Upper lobe of right lung (tissue), 1 donor: Measurements from ENCODE around the gene DSCAM. TPM values are rescaled to one million over a fixed set of nuclear protein-coding genes. Genes with fewer than 3 reads are reported as not detected.

ENCODE experiments used
- ATAC-seq: fragments of 200-7000 bp; cut with Tn5 transposase; one replicate; pipeline ENCODE4 v1.9.1; 2020; ENCODE audit warnings: mild to moderate bottlenecking, moderate library complexity
- DNase-seq: peaks from one replicate; pipeline ENCODE4 v3.0.0-alpha.2; 2020
- H3K27ac ChIP-seq: fragments of 200-600 bp; one replicate; pipeline ENCODE4 v1.8.0; 2022
- H3K27me3 ChIP-seq: fragments of 200-600 bp; one replicate; pipeline ENCODE4 v1.8.0; 2022; ENCODE audit warnings: mild to moderate bottlenecking
- H3K36me3 ChIP-seq: fragments of 200-600 bp; one replicate; pipeline ENCODE4 v1.8.0; 2022
- H3K4me1 ChIP-seq: fragments of 200-600 bp; one replicate; pipeline ENCODE4 v1.8.0; 2022
- H3K4me3 ChIP-seq: fragments of 200-600 bp; one replicate; pipeline ENCODE4 v1.8.0; 2022; ENCODE audit warnings: mild to moderate bottlenecking
- H3K9me3 ChIP-seq: fragments of 200-600 bp; one replicate; pipeline ENCODE4 v1.8.0; 2022
- intact Hi-C: fragments of 100-400 bp; cut with DNase I; formaldehyde crosslinking; loops from one replicate; pipeline ENCODE4 v1.11.0; 2022
- total RNA-seq: library from RNA; stranded (reverse); fragmentation: NEBNext Ultra II Directional; extraction: Animal tissue kit (Norgen Biotek cat#: 25700); gene quantifications from one replicate; pipeline ENCODE4 v1.2.1, GENCODE V29; 2021
- TF ChIP-seq, protein P1 (sequence below): fragments of 200-600 bp; IDR thresholded peaks from one replicate; pipeline ENCODE4 v1.8.0; 2022; ENCODE audit warnings: antibody characterized with exemption
- donor health status: DM: no; HTN: yes; CAD: no; lungs with severe emphysema.

DSCAM gene
- total RNA-seq, 1 donor from 2014 or later = not detected

DNA sequence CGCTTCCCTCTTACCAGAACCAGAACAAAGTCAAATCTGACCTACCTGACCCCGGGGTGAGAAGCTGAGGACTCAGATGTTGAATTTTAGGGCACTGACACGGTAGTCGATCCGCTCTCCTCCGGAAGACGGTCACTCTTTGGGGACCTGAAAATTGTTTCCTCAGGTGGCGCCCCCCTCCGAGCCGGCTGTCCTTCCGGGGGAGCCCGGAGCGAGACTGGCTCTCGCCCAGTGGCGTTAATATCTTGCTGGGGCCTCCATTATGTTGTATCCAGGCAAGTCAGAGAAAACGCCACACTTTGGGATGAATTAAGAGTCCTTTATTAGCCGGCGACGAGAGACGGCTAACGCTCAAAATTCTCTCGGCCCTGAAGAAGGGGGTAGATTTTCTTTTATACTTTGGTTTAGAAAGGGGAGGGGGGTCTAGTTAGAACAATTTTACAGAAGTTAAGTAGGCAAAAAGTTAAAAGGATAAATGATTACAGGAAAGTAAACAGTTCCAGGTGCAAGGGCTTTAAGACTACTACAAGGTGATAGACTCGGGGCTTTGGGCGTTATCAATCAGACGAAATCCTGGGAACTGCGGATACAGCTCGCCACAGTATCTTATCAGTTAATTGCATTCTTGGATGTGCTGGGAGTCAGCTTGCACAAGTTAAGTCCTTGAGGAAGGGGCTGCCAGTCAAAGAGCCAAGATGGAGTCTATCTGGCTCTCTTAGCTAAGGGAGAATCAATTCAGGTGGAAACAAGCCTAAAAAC, 269.5 kb downstream of the DSCAM start:
- no peak for DNase-seq
- Histone ChIP-seq H3K9me3 (no peaks in the 10 kb centered on the region), H3K36me3 (no peaks in the 10 kb centered on the region), H3K27me3 (no peaks in the 10 kb centered on the region), H3K27ac (no peak overlapping the region), H3K4me1 (no peaks in the 10 kb centered on the region), H3K4me3 (no peak overlapping the region)
- no peak for ATAC-seq
- TF ChIP-seq, protein P1, sequence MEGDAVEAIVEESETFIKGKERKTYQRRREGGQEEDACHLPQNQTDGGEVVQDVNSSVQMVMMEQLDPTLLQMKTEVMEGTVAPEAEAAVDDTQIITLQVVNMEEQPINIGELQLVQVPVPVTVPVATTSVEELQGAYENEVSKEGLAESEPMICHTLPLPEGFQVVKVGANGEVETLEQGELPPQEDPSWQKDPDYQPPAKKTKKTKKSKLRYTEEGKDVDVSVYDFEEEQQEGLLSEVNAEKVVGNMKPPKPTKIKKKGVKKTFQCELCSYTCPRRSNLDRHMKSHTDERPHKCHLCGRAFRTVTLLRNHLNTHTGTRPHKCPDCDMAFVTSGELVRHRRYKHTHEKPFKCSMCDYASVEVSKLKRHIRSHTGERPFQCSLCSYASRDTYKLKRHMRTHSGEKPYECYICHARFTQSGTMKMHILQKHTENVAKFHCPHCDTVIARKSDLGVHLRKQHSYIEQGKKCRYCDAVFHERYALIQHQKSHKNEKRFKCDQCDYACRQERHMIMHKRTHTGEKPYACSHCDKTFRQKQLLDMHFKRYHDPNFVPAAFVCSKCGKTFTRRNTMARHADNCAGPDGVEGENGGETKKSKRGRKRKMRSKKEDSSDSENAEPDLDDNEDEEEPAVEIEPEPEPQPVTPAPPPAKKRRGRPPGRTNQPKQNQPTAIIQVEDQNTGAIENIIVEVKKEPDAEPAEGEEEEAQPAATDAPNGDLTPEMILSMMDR = no peak
- intact Hi-C loops = no loop called here

DNA sequence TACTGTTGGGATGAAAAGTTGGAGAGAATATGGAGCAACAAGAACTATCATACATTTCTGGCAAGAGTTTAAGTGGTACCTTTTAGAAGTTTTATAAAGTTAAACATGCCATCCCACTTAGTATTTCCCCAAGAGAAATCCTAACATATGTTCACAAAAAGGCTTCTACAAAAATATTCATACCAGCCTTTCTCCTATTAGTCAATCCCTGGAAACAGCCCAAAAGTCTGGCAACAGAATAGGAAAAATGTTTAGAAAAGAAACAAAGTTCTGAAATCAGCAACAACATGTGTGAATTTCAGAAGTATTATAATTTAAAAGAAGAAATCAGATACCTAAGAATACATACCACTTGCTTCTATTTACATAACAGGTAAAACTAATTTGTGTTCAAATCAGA, 271.0 kb downstream of the DSCAM start:
- no peaks in the 10 kb centered on the region for H3K27me3 ChIP-seq
- TF ChIP-seq, protein P1 = no peak
- H3K4me3 ChIP-seq = no peak overlapping the region
- DNase-seq (no peak), ATAC-seq (no peak)
- intact Hi-C loops = no loop called here
- no peaks in the 10 kb centered on the region for H3K4me1 ChIP-seq
- H3K9me3 ChIP-seq = no peaks in the 10 kb centered on the region
- H3K36me3 ChIP-seq = no peaks in the 10 kb centered on the region
- H3K27ac ChIP-seq = no peak overlapping the region

DNA sequence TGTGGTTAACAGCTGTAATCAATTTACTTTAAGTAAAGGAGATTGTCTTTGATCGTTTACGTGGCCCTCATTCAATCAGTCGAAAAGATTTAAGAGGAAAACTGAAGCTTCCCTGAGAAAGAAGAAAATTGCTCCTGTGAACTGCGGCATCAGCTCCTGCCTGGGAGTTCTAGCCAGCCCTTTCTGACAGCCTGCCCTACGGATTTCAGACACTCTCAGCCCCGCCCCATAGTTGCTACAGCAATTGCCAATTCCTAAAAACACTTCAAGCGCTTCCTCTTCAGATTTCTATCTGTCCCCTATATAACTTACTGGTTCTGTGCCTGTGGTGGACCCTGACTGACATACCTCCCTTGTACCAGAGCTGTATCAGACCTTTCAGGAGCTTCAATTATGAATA, 277.6 kb downstream of the DSCAM start:
- no peak for ATAC-seq
- Histone ChIP-seq H3K9me3 (no peaks in the 10 kb centered on the region), H3K27me3 (no peaks in the 10 kb centered on the region), H3K4me3 (no peak overlapping the region), H3K36me3 (no peaks in the 10 kb centered on the region), H3K27ac (no peak overlapping the region), H3K4me1 (no peaks in the 10 kb centered on the region)
- no peak for DNase-seq
- intact Hi-C loops = no loop called here
- TF ChIP-seq, protein P1 = no peak

GRCh38 chr21:40568807-40569206, 278.2 kb downstream of the DSCAM start:
- DNase-seq (no peak), ATAC-seq (no peak)
- H3K27ac ChIP-seq = no peak overlapping the region
- TF ChIP-seq, protein P1 = no peak
- no peaks in the 10 kb centered on the region for H3K9me3 ChIP-seq
- intact Hi-C loops = no loop called here
- no peaks in the 10 kb centered on the region for H3K36me3 ChIP-seq
- no peaks in the 10 kb centered on the region for H3K27me3 ChIP-seq
- H3K4me1 ChIP-seq = no peaks in the 10 kb centered on the region
- H3K4me3 ChIP-seq = no peak overlapping the region

DNA sequence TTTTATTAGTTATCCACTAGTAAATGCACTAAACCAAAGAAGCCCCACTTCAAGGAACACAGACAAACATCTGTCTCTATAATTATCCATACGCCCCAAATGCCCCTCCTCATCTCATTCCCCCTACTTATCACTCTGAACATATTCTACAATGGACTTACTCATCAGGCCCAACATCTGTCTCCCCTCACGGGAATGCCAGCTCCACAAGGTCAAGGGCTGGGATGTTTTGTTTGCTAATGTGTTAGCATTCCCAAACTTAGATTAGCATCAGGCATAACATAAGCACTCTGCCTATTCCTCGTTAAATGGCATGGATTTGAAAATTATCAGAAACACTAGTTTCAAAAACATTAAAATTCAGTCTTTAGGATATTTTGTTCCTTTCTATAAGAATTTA, 279.5 kb downstream of the DSCAM start:
- H3K4me1 ChIP-seq = no peaks in the 10 kb centered on the region
- no peaks in the 10 kb centered on the region for H3K36me3 ChIP-seq
- intact Hi-C loops = no loop called here
- H3K4me3 ChIP-seq = no peak overlapping the region
- DNase-seq (no peak), ATAC-seq (no peak)
- H3K27me3 ChIP-seq = no peaks in the 10 kb centered on the region
- no peak overlapping the region for H3K27ac ChIP-seq
- H3K9me3 ChIP-seq = no peaks in the 10 kb centered on the region
- TF ChIP-seq, protein P1 = no peak
